ENCODE results near the gene FRMD4A.
A peak's percentile ranks its signal among the peaks of the same experiment; 100 is the strongest.
"Not testable (repeated sequence)": the region's sequence is repeated elsewhere in the genome, so short reads cannot be mapped to it uniquely, and the experiment has no call there.

Gene FRMD4A

DNA sequence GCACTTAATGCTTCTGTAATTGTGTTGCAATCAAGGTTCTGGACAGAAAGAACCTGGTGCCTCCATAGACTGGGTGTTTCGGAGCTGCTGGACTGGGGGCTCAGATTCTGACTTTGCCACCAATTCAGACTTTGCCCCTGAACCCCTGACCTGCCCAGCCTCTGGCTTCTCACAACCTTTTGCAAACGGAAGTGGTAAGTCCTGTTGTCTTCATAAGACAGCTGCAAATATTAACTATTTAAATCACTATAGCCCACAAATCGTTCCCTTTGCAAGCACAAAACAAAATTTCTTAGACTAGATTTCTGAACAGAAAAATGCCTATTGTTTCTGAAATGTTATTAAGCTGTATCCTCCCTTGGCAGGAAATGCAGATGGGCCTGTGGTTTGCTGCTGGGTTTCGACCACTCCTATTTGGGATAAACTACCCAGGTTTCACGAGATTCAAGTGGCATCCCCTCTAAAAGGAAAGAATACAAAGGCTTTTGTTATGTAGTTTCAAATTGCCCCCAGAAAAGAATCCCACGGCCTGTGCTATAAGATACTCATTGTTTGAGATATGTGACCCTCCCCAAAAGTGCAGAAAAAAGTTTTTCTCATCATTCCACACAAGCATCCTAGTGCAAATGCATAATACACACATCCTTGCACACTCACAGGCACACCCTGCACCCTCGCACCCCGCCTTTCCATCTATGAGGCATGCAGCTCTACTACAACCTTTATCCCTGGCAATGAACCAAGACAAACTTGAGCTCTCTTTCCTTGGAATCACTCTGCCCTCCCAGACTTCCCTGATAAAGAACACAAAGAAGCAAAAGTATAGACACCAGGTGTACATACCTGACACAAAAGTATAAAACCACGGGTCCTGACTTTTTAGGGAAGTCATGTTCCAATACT is 534.8 kb downstream of the FRMD4A start:
- in situ Hi-C loops (cut with HindIII; ENCODE audit: low pct_ligation_motif_present, low pct_unique_long_range_greater_than_20kb, low sequenced_read_pairs): no loop called here
- no peak for DNase-seq

DNA sequence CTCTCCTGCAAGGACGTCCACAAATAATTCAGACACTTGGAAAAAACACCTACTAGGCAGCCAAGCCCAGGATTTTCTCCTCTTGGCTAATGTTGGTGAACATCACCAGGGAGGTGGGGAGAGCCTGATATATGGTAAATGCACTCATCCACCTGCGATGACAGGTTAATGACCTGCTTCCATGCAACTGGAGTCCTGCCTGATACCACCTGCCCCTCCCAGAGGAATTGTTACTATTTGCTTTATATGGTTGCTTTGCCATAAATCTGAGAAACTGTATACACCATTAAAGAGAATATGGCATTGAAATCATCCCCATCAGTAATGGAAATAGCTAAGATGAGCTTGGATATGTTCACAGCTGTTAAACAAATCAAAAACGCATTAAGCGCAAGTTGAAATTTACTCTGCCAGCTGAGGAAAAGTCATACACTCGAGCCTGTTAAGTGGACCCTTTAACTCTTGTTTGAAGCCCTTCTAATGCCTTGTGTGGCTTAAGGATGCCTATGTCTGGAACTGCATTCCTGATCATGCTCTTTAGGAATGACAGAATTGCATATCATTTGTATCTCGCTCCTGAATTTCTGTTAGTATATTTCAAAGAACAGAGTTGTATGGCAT is 535.6 kb downstream of the FRMD4A start:
- in situ Hi-C loops (cut with HindIII; ENCODE audit: low pct_ligation_motif_present, low pct_unique_long_range_greater_than_20kb, low sequenced_read_pairs): no loop called here
- DNase-seq: no peak

DNA sequence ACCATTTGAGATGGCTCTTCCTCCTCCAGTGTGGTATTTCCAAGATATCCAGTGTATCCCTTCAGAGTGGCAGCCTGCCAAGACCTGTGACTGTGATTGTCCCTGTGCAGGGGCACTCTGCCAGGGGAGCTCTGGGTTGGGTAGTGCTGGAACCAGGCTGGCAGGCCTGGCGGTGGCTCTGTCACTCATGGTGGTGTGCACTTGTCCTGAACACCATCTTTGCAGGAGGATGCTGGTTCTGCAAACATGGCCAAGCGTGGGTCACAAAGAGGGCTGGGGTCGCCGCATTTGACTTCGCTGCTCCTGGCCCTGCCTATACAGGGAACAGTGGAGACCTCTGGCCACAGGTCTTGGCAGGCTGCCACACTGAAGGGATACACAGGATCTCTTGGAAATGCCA is 538.7 kb downstream of the FRMD4A start:
- no peak for DNase-seq
- in situ Hi-C loops (cut with HindIII; ENCODE audit: low pct_ligation_motif_present, low pct_unique_long_range_greater_than_20kb, low sequenced_read_pairs): no loop called here

DNA sequence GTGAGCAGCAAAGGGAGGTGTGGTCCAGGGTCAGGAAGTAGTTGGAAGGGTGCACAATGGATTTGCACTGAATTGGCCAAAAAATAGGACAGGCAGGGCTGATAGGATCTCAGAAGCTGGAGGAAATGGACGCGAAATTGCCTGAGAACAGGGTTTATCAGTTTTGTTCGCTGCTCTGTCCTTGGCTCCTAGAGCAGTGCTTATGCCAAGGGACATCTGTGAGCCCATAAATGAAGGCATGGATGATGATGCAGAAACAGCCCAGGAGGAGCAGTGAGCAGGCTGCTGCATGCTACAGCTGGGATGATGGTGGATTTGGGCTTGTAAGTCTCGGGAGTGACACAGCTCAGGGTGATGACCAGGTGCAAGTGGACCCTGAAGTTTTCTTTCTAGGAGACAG is 539.2 kb downstream of the FRMD4A start:
- no peak for DNase-seq
- in situ Hi-C loops (cut with HindIII; ENCODE audit: low pct_ligation_motif_present, low pct_unique_long_range_greater_than_20kb, low sequenced_read_pairs): no loop called here

DNA sequence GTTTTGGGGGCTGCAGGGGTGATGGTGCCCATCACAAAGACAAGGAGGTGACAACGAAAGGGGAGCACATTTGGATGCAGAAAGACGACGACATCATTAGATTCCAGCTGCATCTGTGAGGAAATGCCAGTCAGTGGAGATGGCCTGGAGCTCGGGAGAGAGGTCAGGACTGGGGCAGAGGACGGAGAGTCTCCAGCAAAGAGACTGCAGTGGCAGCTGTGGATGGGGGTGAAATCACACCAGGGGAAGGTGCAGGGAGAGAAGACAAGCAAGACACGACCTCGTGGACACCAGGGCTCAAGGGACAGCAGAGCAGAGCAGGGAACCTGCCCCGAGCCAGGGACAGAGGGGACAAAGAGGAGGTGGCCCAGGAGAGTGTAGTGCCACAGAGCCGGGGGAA is 540.5 kb downstream of the FRMD4A start:
- in situ Hi-C loops (cut with HindIII; ENCODE audit: low pct_ligation_motif_present, low pct_unique_long_range_greater_than_20kb, low sequenced_read_pairs): no loop called here
- DNase-seq: no peak

DNA sequence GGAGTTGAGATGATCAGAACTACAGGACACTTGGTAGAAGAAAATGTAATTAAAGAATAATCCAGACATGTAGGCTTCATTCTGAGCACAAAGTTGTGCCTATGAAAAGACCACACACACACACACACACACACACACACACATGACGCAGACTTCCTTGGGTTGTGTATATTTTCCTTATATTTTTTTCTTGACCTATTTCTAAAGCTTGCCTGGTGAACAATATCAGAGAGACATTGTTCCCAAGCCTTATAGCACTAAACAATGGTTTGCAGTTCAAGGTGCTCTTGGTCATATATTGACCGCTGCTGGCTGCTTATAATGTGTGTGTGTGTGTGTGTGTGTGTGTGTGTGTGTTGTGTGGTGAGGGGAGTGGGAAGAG is 541.3 kb downstream of the FRMD4A start:
- in situ Hi-C loops (cut with HindIII; ENCODE audit: low pct_ligation_motif_present, low pct_unique_long_range_greater_than_20kb, low sequenced_read_pairs): no loop called here
- DNase-seq: no peak

DNA sequence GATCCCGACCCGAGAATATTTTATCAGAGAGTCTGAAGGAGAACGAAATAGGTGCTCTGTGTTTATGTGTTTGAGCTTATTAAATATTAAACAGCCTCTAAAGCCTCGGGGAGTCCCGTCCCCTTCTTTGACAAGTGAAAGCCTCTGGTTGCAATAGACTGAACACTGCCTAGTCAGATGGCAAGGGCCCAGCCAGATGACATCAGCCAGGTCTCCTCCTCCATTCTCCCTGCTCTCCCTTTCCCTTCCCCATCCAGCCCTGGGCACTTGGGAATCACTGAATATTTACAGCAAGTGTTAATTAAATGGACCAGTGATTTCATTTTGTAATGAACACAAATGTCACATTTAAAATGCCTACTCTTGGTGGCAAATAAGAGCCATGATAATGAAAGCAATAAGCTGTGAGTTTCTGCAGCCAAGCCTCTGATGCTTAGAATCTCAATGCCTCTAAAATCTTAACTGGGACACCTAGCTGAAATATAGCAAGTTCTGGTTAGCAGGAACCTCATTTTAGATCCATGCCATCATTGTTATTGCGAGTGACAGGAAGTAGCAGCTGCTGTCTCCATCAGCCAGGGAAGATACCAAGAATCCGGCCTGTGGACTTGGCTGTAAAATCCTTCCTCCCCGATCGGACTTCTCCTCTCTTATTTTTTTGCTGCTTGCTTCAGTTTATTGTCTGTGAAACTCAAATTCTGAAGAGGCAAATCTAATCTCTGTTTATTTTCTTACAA is 541.8 kb downstream of the FRMD4A start:
- peak; percentile 43 for DNase-seq
- in situ Hi-C loops (cut with HindIII; ENCODE audit: low pct_ligation_motif_present, low pct_unique_long_range_greater_than_20kb, low sequenced_read_pairs): no loop called here

DNA sequence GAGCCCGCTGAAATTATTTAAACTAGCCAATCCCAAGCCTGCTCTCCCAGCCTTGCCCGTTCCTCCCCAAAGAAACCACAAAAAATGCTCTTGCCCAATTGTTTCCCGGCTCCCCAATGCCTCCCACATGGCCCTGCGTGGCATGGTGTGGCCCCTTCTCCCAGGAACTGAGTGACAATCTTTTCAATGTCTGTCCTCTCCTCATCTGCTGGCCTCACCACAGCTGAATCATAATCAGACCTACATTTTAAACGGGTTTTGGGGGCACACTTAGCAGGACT is 542.5 kb downstream of the FRMD4A start:
- no peak for DNase-seq
- in situ Hi-C loops (cut with HindIII; ENCODE audit: low pct_ligation_motif_present, low pct_unique_long_range_greater_than_20kb, low sequenced_read_pairs): no loop called here

DNA sequence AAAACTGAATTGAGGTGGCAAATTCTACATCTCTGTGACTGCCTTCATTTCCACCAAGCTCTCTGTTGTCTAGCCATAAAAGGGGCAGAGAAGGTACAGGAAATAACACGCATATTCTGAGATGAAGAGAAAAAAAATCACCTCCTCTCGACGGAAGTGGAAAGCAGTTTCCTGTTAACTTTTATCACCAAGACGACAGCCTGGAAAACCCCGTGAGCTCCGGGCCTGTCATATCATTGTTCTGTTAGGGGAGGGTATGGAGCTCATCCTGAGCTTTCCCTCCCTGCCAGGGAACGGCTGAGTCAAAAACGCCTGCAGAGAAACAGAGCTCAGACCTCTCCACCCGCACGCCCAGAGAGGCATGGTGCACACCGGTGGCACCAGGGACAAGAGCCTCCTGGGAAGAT is 543.7 kb downstream of the FRMD4A start:
- DNase-seq: peak; percentile 82
- in situ Hi-C loops (cut with HindIII; ENCODE audit: low pct_ligation_motif_present, low pct_unique_long_range_greater_than_20kb, low sequenced_read_pairs): no loop called here

DNA sequence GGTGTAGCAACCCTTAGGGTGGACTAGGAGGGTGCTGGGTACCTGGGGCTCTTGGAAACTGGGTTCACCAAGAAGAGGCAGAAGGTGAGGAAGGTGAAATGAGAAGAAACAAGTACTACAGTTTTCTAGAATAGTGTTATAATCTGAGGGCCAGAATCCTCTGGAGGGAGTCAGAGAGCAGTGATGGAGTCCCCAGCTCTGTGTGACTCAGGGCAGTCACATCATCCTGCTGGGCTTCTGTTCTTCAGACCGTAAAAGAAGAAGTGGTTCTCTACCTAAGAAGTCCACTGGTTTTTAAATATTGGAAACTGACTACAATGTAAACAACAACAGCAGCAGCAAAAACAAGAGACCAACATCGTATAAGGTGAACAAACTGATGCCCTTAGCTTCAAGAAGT is 546.7 kb downstream of the FRMD4A start:
- in situ Hi-C loops (cut with HindIII; ENCODE audit: low pct_ligation_motif_present, low pct_unique_long_range_greater_than_20kb, low sequenced_read_pairs): no loop called here
- peak; percentile 75 for DNase-seq

DNA sequence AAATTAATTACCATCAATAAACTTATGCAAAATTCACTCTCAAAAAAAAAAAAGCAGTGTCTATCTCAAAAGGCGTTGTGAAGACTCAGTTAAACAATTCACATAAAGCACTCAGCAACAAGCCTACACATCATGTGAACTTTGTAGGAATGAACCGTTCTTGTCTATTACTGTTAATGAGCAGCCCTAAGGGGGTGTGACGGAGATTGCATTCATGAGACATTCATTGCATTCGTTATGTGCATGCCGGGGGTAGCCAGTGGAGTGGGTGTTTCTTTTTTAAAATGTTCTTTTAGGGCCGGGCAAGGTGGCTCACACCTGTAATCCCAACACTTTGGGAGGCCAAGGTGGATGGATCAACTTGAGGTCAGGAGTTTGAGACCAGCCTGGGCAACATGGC is 551.0 kb downstream of the FRMD4A start:
- DNase-seq: no peak
- in situ Hi-C loops (cut with HindIII; ENCODE audit: low pct_ligation_motif_present, low pct_unique_long_range_greater_than_20kb, low sequenced_read_pairs): no loop called here

DNA sequence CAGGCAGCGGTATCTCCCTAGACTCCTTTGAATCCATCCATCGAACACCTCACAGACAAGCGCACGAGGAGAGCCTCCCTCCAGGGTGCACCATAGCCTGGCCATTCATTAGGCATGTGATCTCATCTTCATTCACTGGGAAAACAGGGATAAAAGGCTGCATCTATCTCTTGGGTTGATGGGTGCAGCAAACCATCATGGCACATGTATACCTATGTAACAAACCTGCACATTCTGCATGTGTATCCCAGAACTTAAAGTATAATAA is 552.1 kb downstream of the FRMD4A start:
- DNase-seq; in situ Hi-C loops (cut with HindIII; ENCODE audit: low pct_ligation_motif_present, low pct_unique_long_range_greater_than_20kb, low sequenced_read_pairs): not testable (repeated sequence)

DNA sequence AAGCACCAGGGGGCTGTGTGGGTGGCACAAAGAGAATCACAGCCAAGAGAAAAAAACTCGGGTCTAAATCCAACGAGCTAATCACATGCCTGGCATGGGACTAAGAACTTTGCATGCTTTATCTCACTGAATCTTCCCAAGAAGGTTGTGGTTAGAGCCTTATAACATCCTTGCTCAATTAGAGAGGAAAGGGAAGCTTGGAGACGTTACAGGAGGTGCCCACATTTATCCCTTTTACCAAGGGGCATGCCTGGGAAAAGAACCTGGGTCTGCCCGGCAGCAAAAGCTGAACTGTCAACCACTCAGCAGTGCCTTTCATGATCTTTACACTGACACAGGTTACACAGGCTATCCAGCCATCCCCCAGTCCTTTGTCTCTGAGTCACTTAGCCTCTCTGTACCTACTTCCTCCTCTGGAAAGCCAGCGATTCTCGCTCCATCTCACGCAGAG is 553.8 kb downstream of the FRMD4A start:
- in situ Hi-C loops (cut with HindIII; ENCODE audit: low pct_ligation_motif_present, low pct_unique_long_range_greater_than_20kb, low sequenced_read_pairs): no loop called here
- no peak for DNase-seq

DNA sequence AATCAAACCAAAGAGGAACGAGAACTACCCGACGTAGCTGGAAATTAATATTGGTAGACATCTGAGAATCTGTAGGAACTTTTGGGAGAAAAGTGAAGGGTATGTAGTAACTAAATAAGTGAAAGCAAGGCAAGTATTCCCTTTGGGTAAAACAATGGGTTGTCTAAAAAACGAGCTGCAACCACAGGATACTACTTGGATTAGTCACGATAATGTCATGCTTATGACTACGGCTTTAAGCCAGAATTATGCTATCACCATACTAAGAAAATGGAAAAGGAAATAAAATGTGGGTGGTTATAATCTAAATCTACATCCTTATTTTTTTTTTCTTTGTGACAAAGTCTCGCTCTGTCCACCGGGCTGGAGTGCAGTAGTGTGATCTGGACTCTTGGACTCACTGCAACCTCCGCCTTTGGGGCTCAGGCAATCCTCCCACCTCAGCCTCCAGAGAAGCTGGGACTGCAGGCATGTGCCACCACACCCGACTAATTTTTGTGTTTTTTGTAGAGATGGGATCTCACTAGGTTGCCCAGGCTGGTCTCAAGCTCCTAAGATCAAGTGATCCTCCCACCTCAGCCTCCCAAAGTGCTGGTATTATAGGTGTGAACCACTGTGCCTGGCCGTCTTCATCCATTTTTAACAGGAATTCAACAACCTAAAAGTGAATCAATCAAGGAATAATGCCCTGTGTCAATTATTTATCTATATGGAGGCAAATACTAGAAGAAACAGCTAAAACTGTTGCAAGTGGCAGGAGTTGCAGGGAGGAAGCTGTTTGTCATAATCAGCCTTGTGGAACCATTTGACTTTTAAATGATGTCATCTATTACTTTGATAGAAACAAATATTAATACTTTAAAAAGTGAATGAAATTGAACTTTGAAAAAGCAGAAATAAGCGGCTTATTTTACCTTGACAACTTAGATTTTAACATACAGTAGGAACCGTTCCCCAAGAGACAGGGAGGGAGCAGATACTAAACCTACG is 554.6 kb downstream of the FRMD4A start:
- no peak for DNase-seq
- in situ Hi-C loops (cut with HindIII; ENCODE audit: low pct_ligation_motif_present, low pct_unique_long_range_greater_than_20kb, low sequenced_read_pairs): no loop called here

DNA sequence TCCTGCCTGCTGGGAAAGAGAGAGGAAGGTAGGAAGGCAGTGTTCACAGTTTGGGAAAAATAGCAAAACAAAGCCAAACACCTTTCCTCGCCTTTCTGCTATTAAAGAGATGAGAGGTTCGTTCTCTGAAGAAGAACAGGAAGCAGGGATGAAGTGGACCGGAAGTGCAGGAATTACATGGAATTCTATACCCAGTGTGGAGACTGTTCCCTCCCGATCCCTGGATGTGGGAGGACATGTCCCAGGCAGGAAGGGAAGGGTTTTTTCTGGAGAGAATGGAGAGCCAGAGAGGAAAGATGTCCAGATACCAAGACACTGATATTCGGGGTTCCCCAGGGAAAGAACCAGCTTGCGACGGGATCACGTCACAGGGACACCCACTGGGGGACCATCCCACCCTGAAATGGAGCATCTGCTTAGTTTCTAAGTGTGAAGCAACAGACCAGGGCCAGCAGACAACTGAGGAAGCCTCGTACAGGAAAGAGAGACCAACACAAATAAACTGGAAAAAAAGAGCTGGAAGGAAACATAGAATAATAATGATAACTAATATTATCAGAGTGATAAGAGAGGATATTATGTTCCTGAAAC is 556.3 kb downstream of the FRMD4A start:
- in situ Hi-C loops (cut with HindIII; ENCODE audit: low pct_ligation_motif_present, low pct_unique_long_range_greater_than_20kb, low sequenced_read_pairs): no loop called here
- no peak for DNase-seq

DNA sequence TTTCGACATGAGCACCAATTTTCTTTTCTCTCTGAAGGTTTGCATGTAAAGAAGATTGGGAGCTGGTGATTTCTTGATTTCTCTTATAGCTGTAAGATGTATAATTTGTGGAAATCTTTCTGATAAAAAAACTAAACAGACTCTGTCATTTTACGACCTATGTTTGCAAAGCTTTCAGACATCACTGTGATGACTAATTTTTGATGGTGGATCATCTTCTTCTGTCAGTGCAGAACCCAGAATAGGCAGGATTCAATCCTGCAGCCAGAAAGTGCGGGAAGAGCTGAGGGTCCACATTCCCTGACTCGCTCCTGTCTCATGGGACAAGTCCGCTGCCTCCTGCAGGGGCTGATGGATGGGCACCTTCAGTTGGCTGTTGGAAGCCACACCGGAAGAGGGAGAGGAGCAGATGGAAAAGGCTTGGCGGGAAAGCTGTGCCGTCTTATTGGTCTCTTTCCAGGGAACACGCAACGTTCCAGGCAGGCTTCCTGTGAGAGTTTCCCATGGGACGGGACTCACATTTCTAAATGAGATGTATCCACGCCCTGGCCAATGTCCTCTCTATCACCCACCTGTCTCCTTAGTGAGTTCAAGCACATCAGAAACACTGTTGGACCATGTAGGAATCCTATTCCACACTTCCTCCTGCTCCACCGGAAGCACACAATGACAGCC is 557.1 kb downstream of the FRMD4A start:
- in situ Hi-C loops (cut with HindIII; ENCODE audit: low pct_ligation_motif_present, low pct_unique_long_range_greater_than_20kb, low sequenced_read_pairs): no loop called here
- no peak for DNase-seq

DNA sequence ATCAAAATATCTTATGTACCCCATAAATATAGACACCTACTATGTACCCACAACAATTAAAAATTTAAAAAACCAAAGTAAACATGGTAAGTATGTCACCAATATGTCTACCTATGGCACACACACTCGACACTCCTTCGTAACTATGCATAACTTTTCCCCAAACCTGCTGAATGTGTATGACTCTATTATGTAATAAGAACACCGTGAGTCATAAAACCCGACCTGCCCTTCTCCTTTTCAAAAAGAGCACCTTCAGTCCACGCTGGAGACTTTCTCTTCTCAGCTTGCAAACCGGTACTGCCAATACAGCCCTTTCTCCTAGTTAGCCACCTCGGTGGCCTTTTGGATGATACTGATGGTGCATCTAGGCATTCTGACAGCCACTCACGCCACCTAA is 557.7 kb downstream of the FRMD4A start:
- in situ Hi-C loops (cut with HindIII; ENCODE audit: low pct_ligation_motif_present, low pct_unique_long_range_greater_than_20kb, low sequenced_read_pairs): no loop called here
- DNase-seq: no peak

DNA sequence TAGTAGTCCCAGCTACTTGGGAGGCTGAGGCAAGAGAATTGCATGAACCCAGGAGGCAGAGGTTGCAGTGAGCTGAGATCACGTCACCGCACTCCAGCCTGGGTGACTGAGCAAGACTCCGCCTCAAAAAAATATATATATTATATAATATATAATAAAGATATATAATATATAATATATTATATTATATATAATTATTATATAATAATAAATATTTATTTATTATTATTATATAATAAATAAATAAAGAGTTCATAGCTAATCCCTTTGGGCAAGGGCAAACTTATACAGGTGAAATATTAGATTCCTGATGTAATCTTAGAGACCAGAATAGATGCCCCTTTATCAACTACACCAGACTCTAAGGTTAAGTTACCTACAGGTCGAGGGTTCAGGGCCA is 558.7 kb downstream of the FRMD4A start:
- in situ Hi-C loops (cut with HindIII; ENCODE audit: low pct_ligation_motif_present, low pct_unique_long_range_greater_than_20kb, low sequenced_read_pairs): no loop called here
- no peak for DNase-seq

Measured in ACHN (cell line).